UCSD-AML1 (cell line): ENCODE results near the gene KMT5B.

Source experiments
- DNase-seq: peaks from one replicate; lab custom pipeline; 2025; ENCODE audit not compliant: unreplicated experiment; lab: John Stamatoyannopoulos, UW

KMT5B gene

GRCh38 chr11:68146704-68147474 lies 66.2 kb downstream of the KMT5B start:
- peak; percentile 69 for DNase-seq

DNA sequence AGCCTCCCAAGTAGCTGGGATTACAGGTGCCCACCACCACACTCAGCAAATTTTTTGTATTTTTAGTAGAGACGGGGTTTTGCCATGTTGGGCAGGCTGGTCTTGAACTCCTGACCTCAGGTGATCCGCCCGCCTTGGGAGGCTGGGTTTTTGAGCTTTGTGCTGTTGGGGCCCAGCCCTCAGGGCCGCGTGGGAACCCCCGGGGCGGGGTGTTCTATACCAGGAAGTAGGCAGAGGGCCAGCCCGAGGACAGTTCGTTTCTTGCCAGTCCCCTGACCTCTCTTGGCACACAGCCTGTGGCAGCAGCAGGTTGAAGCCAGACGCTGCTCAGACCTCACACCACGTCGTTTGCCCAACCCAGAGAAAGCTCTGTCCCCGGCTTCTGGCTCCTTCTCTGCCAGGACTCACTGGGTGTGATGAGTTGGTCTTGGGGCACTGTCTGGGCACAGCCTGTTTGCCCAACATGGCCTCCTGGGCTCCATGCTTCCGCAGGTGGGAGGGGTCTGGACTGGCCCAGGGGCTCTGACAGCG lies 67.0 kb downstream of the KMT5B start:
- DNase-seq: no peak

- DNase-seq: no peak
Measured at GRCh38 chr11:68145120-68145866, 67.8 kb downstream of the KMT5B start.

DNA sequence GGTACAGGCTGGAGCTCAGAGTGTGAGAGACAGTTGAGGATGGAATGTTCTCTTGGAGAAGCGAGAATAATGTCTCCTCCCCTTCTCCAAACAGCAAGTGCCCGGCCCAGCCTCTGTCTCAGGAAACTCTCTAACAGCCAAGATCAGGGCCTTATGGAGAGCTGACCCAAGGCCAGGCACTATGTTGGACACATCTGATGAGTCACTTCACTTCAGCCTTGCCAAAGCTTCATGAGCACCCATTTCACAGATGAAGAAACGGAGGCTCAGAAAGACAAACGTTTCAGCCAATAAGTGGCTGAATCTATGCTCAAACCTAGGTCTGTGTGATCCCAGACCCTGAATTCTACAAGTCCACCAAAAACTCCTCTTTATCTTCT lies 69.8 kb downstream of the KMT5B start:
- no peak for DNase-seq

GRCh38 chr11:68142441-68143309 lies 70.4 kb downstream of the KMT5B start:
- DNase-seq: no peak

DNA sequence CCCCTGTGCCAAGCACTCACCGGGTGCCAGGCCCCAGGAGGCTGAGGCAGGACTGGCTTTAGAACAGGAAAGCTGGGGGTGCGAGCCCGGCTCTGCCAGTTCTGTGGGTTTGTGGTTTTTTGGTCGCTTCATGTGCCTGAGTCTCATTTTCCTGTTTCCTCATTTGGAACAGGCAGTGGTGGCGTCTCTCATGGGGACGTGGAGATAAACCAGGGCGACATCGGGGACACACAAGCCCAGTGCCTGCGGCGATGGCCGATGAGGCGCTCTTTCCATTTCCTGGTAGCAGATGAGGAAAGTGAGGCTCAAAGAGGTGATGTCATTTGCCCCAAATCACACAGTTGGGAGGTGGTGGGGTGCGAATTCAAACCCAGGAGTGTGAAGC lies 71.1 kb downstream of the KMT5B start:
- peak; percentile 85 for DNase-seq

DNA sequence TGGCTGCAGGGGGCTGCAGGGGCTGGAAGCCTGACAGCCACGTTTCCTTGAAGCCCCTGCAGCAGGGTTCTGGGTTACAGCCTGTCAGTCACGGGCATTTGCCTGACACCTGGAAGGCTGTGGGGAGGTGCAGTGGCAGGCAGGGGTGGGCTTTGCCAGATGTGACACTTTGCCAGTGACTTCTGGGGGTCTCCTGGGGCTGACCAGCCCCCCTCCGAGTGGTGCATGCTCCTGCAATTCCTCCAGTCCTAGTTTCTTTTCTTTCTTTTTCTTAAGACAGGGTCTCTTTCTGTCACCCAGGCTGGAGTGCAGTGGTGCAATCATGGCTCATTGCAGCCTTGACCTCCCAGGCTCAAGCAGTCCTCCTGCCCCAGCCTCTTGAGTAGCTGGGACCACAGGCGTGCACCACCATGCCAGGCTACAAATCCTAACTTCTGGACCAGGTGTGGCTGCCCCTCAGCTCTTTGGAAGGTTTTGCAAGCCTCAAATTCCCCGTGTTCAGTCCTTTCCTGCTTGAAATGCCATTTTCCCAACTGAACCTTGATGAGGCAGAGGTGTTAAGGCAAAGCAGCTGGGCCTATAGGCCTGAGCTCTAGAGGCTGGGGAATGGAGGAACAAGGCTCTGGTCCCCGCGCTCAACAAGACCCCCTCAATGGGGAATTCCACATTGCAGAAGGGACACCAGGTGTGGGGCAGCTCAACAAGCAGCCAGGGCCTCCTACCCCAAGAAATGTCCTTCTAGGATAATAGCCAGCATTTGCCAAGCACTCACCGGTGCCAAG lies 71.7 kb downstream of the KMT5B start:
- no peak for DNase-seq

DNA sequence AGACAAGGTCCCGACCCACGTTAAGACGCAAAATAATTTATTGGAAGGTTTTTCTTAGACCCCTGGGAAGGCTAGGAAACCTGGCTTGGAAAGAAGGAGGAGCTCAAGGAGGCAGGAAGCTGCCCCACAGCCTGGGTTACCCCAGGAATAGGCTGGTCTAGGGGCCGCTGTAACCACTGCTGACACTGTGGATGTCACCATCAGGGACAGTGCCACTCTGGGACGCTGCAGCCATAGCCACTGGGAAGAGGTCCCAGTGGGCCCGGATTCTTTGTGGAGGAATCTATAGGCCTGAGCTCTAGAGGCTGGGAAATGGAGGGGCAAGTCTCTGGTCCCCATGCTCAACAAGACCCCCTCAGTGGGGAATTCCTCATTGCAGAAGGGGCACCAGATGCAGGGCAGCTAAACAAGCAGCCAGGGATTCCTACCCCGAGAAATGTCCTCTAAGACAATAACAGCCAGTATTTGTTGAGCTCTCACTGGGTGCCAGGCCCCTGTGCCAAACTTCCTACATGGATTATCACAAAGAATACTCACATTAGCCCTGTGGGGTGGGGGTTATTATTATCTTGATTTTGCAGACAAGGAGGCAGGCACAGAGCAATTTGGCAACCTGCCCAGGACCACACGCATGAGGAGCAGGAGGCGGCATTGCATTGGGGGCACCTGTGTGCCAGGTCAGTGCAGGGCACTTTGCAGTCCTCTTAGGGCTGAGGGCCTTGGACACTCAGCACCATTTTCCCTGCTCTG lies 72.4 kb downstream of the KMT5B start:
- DNase-seq: no peak

DNA sequence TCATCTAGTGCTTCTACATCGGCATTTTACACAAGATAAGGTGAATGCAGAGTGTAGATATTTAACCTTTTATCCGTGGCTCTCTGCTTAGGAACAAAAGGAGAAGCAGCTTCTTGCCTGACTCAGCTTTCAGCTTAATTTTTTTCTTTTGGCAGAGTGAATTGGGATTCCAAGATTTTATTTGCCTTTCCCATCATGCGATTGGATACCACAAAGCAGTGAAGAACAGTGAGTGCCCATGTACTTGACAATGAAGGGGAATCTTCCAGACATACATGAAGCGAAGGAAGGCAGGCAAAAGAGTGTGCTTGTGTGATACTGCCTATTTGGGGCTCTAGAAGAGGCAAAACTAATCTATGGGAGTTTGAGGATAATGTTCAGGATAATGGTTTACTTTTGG lies 74.9 kb downstream of the KMT5B start:
- DNase-seq: no peak

DNA sequence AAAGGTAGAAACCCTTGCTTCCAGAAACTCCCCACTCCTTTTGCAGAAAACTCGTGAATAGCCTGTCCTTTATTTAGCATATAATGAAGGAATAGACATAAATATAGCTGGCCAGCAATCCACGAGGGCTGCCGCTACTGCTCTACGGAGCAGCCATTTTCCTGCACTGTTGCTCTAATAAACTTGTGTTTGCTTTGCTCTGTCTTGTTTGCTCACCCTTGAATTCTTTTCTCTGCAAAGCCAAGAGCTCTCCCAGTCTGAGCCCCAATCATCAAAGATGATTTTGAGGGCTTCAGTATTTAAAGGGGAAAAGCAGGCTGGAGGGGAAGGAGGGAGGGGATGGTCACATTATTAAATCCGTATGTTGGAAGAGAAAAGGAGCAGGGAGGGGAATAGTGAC lies 75.3 kb downstream of the KMT5B start:
- no peak for DNase-seq

- DNase-seq: no peak
Measured at GRCh38 chr11:68136866-68137265, 76.2 kb downstream of the KMT5B start.

DNA sequence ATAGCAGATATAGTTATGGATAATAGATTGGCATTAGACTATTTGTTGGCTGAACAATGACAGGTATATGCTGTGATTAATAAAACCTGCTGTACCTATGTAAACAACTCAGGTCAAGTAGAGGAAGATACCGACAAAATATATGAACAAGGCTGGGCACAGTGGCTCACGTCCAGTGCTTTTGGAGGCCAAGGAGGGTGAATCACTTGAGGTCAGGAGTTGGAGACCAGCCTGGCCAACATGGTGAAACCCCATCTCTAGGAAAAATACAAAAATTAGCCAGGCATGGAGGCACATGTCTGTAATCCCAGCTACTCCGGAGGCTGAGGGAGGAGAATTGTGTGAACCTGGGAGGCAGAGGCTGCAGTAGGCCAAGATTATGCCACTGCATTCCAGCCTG lies 77.9 kb downstream of the KMT5B start:
- DNase-seq: no peak

GRCh38 chr11:68133761-68134160 lies 79.3 kb downstream of the KMT5B start:
- no peak for DNase-seq

GRCh38 chr11:68130121-68130520 lies 83.0 kb downstream of the KMT5B start:
- DNase-seq: no peak

DNA sequence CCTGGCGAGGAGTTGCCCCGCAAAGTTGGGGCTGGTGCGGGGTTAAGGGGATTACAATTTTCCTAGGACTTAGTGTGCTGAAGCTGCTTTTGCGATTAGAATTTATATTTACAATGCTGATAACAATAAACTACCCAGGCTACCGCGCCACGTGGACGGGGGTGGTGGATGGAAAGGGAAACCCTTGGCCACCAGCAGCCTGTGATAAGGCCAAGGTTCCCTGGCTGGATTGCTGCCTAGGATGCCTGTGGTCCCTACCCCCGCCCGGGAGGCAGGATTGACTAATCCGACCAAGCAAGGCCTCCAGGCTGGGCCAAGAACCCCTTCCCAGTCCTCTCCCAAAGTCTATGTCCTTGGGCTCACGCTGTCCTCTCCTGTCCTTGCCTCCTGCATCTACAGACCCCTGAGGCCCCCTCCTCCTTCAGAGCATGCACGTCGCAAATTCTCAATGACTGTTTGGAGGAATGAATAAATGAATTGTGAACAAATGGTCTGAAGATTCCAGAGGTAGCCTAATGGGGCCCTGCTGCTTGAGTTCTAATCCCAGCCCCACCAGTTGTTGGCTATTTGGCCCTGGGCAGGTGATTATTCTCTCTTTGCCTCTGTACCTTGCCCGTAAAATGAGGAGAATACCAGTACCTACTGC lies 84.3 kb downstream of the KMT5B start:
- DNase-seq: peak; percentile 73

DNA sequence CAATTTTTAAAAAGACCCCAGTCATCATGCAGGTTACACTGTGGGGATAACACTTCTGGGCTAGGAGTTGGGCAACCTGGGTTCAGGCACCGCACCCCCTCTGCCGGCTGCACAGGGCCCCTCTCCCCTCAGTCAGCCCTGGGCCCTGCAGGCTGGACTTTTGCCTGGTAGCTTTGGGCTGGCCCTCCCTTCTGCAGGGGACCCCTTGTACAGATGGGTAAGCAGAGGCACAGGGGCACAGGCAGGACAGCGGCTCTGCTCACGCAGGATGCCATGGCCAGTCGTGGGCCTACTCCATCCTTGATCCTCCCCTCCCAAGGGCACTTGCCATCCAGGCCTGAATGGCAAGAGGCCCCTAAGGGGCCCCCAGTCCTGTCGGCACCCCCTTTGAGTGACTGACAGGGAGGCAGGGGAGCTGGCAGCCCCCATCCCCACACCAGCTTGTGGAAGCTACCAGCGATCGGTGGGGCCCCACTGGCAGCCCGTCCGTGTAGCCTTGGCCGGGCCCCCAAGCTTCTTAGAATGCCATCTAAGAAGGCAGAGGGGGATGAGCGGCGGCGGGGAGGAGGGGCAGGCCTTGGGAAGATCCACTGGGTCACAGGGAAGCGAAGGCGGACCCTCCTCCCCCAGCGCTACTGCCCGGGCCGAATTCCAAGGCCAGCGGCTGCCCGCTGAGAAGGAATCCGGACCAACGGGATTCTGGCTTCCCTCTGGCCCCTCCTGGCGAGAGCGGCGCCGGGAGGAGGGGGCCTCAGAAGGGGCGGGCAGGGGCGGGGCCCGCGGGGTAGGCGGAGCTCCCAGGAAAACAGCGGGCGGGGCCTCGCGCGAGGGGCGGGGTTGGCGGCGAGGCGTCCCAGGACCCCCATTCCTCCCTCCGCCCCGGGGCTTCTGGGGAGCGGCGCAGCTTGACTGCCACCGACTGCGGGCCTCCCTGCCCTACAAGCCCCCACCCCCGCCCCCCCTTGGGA lies 85.1 kb downstream of the KMT5B start:
- no peak for DNase-seq

- no peak for DNase-seq
Measured at GRCh38 chr11:68125164-68125563, 87.9 kb downstream of the KMT5B start.

DNA sequence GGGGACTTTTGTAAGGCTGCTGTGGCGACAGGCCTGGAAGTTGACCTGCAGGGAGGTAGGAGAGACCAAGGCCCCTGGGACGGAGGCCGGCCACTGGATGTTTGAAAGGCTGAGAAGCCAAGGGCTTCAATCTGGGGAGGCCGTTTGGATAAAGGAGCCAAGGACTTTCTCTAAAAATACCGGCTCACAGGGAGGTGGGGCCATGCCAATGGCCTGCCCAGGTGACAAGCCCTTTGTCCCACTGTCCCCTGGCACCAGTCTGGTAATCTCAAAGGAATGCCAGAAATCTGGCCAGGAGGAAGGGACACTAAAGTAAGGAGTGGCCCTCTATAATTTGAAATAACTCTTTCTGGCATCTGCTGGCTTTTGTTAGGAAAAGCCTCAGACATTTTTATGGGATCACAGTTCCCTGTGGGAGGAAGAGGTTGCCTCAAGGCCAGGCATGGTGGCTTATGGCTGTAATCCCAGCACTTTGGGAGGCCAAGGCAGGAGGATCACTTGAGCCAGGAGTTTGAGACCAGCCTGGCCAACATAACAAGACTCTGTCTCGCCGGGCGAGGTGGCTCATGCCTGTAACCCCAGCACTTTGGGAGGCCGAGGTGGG lies 90.1 kb downstream of the KMT5B start:
- no peak for DNase-seq
